Thoracic aorta (tissue), 2 donors: ENCODE measurements around the gene PHC2. TPM values are rescaled to one million over a fixed set of nuclear protein-coding genes. Genes with fewer than 3 reads are reported as not detected.

Experiments used
- ATAC-seq: fragments of 150-250 bp; one replicate; pipeline ENCODE4 v1.8.0; 2017; ENCODE audit warnings: low read depth; ENCODE audit not compliant: insufficient number of reproducible peaks, low FRiP score
- DNase-seq: peaks from one replicate; pipeline ENCODE4 v3.0.0-alpha.2; 2020; ENCODE audit warnings: low spot score
- H3K27ac ChIP-seq, 2 donors: fragments of 200-600 bp; sonication (generic); 1 replicate in 1 of 2; 2 replicates in 1 of 2; pipeline ENCODE4 v1.5.1; 2016; ENCODE audit warnings: mild to moderate bottlenecking in 2 of 2, moderate library complexity in 2 of 2
- H3K27me3 ChIP-seq: fragments of 200-600 bp; sonication (generic); replicated peaks from 2 replicates; pipeline ENCODE4 v1.6.0; 2016; ENCODE audit warnings: mild to moderate bottlenecking; ENCODE audit not compliant: insufficient read depth
- H3K36me3 ChIP-seq: fragments of 200-600 bp; sonication (generic); one replicate; pipeline ENCODE4 v1.5.1; 2016
- H3K4me1 ChIP-seq, 2 donors: fragments of 200-600 bp; sonication (generic); 1 replicate in 1 of 2; 2 replicates in 1 of 2; pipeline versions ENCODE4 v1.5.1 to v1.6.0; 2016; ENCODE audit warnings: low read depth in 2 of 2, mild to moderate bottlenecking in 1 of 2; ENCODE audit not compliant: control insufficient read depth in 1 of 2
- H3K4me3 ChIP-seq: fragments of 200-600 bp; sonication (generic); 2 replicates; pipeline ENCODE4 v1.5.1; 2016; ENCODE audit warnings: mild to moderate bottlenecking
- H3K9me3 ChIP-seq: fragments of 200-600 bp; sonication (generic); 2 replicates; pipeline ENCODE4 v1.5.1; 2016
- CTCF ChIP-seq: fragments of 200-600 bp; sonication (generic); IDR thresholded peaks from one replicate; pipeline ENCODE4 v1.5.1; 2019; ENCODE audit warnings: antibody characterized with exemption
- total RNA-seq, 2 donors: library from RNA; depleted of rRNA; stranded (reverse); fragments of >200 nt; gene quantifications; one replicate each; pipeline versions ENCODE4 v1.1.0 to v1.2.3, GENCODE V29; 2016

The PHC2 gene
- total RNA-seq, 2 donors from 2014 or later, result 174 to 238 TPM

DNA sequence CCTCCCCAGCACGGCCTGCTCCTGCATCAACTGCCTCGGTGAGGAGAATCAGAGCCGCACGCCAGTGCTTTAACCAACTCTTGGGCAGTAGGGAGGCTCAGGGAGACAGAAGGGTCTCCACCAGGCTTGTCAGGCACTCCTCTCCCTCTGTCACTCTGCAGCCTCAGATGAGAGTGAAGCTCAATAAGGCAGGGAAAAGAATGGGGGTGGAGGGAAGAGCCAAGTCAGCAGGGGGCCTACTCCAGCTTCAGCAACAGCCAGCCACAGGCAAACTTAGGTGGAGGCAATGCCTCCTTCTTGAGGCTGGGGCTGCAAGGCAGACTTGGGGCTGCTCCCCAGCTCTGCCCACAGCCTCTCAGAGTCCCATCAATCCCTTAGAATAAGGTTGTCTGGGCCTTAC lies 58.2 kb downstream of the PHC2 start:
- Histone ChIP-seq H3K9me3 (no peaks in the 10 kb centered on the region), H3K27me3 (no peaks in the 10 kb centered on the region), H3K27ac (no peak overlapping the region), H3K4me1 (peaks cover 0 to 4% of the 10 kb centered on the region in 2 donors), H3K36me3 (peaks cover 16% of the 10 kb centered on the region), H3K4me3 (no peak overlapping the region)
- DNase-seq, result no peak
- no peak for ATAC-seq
- TF ChIP-seq CTCF, result no peak

DNA sequence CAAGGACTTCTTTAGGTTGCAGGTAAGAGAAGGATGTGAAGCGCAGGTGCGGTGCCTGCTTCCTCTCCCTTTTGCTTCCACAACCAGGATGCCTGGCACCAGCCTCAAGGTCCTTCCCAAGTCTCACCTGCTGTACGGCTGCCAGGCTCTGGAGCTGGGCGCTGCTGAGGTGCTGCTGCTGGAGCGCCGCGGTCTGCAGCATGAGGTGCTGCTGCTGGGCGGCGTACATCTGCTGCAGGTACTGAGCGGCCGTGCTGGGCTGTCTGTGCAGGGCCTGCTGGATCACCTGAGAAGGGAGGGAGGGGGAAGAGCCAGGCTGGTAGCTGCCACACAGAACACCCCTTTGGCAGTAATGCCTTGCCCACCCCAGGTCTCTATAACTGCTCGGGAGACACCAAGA lies 58.7 kb downstream of the PHC2 start:
- ATAC-seq (no peak), DNase-seq (no peak)
- no peak overlapping the region for H3K27ac ChIP-seq
- no peak for TF ChIP-seq CTCF
- H3K9me3 ChIP-seq, result no peaks in the 10 kb centered on the region
- peaks cover 16% of the 10 kb centered on the region for H3K36me3 ChIP-seq
- peaks cover 4 to 8% of the 10 kb centered on the region in 2 donors for H3K4me1 ChIP-seq
- H3K27me3 ChIP-seq, result no peaks in the 10 kb centered on the region
- no peak overlapping the region for H3K4me3 ChIP-seq

DNA sequence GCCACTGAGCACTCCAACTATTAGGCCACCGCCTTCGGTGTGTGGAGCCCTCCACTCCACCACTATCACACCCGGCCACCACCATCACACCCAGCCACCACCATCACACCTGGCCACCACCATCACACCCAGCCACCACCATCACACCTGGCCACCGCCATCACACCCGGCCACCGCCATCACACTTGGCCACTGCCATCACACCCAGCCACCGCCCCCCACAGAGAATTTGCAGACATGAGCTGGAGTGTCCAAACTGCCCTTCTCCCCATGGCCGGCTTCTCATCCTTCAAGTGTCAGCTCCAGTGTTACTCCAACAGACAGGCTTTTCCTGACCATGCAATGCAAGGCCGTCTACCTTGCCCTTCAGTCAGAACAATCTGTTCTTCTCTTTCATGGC lies 59.6 kb downstream of the PHC2 start:
- peaks cover 16% of the 10 kb centered on the region for H3K36me3 ChIP-seq
- DNase-seq, result no peak
- H3K4me3 ChIP-seq, result no peak overlapping the region
- peaks cover 12 to 16% of the 10 kb centered on the region in 2 donors for H3K4me1 ChIP-seq
- no peaks in the 10 kb centered on the region for H3K27me3 ChIP-seq
- no peak for ATAC-seq
- H3K27ac ChIP-seq, result no peak overlapping the region
- no peaks in the 10 kb centered on the region for H3K9me3 ChIP-seq
- TF ChIP-seq CTCF, result no peak

- ATAC-seq, result no peak
- Histone ChIP-seq H3K27ac (no peak overlapping the region), H3K4me3 (no peak overlapping the region), H3K36me3 (peaks cover 16% of the 10 kb centered on the region), H3K27me3 (no peaks in the 10 kb centered on the region), H3K4me1 (peaks cover 16 to 21% of the 10 kb centered on the region in 2 donors), H3K9me3 (no peaks in the 10 kb centered on the region)
- DNase-seq, result no peak
- TF ChIP-seq CTCF, result no peak
These were observed 60.1 kb downstream of the PHC2 start for GRCh38 chr1:33370827-33371226.

DNA sequence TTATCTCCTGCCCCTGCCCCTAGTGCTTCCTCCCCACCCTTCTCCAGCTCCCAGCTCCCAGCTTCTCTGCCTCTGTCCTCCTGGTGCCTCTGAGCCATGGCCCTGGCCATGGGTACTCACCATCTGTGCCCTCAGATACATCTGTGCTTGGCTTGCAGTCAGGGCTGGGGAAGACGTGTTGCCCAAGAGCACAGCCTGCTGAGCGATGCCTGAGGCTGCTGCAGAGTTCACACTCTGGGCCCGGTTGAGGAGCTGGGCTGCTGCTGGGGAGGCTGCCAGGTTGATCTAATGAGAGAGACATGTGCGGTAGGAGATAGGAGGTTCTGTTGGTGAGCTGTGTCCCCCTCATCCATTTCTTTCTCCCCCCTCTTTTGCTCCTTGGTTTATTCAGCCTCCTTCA lies 60.6 kb downstream of the PHC2 start:
- Histone ChIP-seq H3K4me3 (no peak overlapping the region), H3K36me3 (peaks cover 16% of the 10 kb centered on the region), H3K27me3 (no peaks in the 10 kb centered on the region), H3K27ac (no peak overlapping the region), H3K4me1 (peaks cover 20 to 27% of the 10 kb centered on the region in 2 donors), H3K9me3 (no peaks in the 10 kb centered on the region)
- no peak for TF ChIP-seq CTCF
- ATAC-seq, result no peak
- DNase-seq, result no peak
